Right renal cortex interstitium (tissue), 3 donors: ENCODE results near the gene AMHR2. TPM values are rescaled to one million over a fixed set of nuclear protein-coding genes. Genes with fewer than 3 reads are reported as not detected.

Experiments used
- DNase-seq, 3 donors: peaks; one replicate each; pipeline ENCODE4 v3.0.0-alpha.2; 2013; ENCODE audit warnings: low read depth in 3 of 3, low spot score in 2 of 3
- polyA plus RNA-seq, 3 donors: library from polyadenylated mRNA; unstranded; fragments of 120-200 nt; gene quantifications; one replicate each; pipeline ENCODE4 v1.2.1, GENCODE V29; 2013; ENCODE audit not compliant: insufficient read length in 3 of 3

AMHR2 gene
- polyA plus RNA-seq, 3 donors = 0.13 to 0.39 (median 0.22) TPM

GRCh38 chr12:53476769-53477209, 53.1 kb downstream of the AMHR2 start:
- DNase-seq = no peak

DNA sequence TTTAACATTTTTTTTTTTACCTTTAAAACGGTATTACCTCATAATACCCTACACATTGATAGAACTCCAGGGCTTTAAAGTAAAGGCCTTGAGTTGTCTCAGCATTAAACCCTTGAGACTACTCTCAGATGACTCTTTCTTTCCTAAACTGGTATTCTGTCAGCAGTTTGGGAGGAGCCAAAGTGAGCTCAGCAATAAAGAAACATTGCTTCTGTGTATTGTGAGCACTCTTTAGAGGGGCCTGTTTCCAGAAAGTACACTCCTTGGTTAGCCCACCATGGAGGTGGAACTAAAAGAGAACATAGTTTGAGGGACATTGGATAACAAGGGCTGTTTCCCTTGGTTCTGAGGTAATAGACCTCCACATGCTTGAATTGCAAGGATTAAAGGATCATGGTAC, 55.2 kb downstream of the AMHR2 start:
- no peak for DNase-seq

DNA sequence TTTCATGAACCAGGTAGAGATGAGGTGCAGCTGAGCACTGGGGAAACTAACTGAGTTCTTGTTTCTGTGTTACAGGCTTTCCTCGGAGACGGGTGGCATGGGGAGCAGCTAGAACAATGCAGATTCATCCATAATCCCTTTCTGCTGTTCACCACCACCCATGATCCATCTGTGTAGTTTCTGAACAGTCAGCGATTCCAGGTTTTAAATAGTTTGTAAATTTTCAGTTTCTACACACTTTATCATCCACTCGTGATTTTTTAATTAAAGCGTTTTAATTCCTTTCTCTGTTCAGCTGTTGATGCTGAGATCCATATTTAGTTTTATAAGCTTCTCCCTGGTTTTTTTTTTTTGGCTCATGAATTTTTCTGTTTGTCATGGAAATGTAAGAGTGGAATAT, 55.7 kb downstream of the AMHR2 start:
- DNase-seq = no peak

DNA sequence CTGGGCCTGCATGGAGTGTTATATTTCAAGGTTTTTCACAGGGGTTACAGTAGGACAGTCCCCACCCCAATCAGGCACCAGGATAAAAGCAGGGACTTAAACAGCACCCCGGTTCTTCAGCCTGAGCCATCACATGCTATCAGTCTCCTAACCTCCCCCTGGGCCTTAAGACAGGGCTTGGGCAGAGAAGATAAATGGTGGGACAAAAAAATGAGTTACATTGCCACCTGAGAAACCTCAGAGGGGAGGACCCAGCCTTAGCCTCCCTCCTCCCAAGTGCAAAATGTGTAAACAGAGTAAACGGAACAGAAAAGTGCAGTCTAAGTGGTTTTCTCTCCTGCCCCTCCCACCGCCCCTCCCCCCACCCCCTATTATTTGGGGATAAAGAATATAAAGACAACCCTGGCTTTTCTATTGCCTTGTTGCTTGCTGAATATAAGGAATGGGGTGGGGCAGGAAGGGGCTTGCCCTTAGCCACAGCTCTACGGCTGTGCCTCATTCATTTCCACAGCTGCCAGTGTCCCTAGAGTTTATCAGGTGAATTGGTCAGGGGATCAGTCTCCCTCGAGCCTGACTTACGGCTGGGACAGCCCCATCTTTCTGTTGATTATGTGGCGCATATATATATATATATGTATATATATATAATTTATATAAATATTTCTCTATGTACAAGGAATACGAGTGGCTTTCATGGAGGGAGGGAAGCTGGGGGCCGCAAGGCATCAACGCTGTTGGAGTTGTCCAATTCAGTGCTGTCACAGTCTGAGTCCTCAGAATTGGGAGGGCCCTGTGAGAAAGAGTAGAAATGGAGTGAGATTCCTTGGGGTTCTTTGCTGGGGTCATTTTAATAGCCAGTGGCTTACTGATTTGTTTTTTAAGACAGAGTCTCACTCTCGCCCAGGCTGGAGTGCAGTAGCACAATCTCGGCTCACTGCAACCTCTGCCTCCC, 57.1 kb downstream of the AMHR2 start:
- DNase-seq = no peak

Other genes starting within 250 kb of the AMHR2 start
- 10 to 100 TPM; 75.1 to 81.8 (median 78.8) TPM for gene ZNF740, start 243.1 kb upstream of the AMHR2 start, polyA plus RNA-seq
- 10 to 100 TPM; 28.9 to 34.0 (median 31.1) TPM for gene CSAD, start 242.9 kb upstream of the AMHR2 start, polyA plus RNA-seq
- gene ITGB7, start 216.6 kb upstream of the AMHR2 start, polyA plus RNA-seq = 1 to 10 TPM in 1 of 3 donors, under 1 TPM in 2; 0.88 to 1.3 (median 0.96) TPM
- 10 to 100 TPM; 28.1 to 33.5 (median 32.3) TPM for gene RARG, start 191.6 kb upstream of the AMHR2 start, polyA plus RNA-seq
- 1 to 10 TPM; 8.0 to 9.4 (median 9.4) TPM for gene ESPL1, start 155.6 kb upstream of the AMHR2 start, polyA plus RNA-seq
- 100 to 1,000 TPM; 817 to 897 (median 885) TPM for gene PFDN5, start 128.3 kb upstream of the AMHR2 start, polyA plus RNA-seq
- gene MYG1, start 124.2 kb upstream of the AMHR2 start, polyA plus RNA-seq = 10 to 100 TPM; 47.2 to 53.6 (median 48.8) TPM
- gene AAAS, start 102.2 kb upstream of the AMHR2 start, polyA plus RNA-seq = 10 to 100 TPM; 69.0 to 85.4 (median 72.3) TPM
- gene SP7, start 87.5 kb upstream of the AMHR2 start, polyA plus RNA-seq = under 1 TPM; 0.10 to 0.32 (median 0.16) TPM
- 10 to 100 TPM; 76.7 to 81.0 (median 77.6) TPM for gene SP1, start 43.7 kb upstream of the AMHR2 start, polyA plus RNA-seq
- gene PRR13, start 17.9 kb downstream of the AMHR2 start, polyA plus RNA-seq = 100 to 1,000 TPM; 189 to 212 (median 200) TPM
- 1,000 to 10,000 TPM; 1,108 to 1,139 (median 1,109) TPM for gene PCBP2, start 28.2 kb downstream of the AMHR2 start, polyA plus RNA-seq
- gene MAP3K12, start 75.6 kb downstream of the AMHR2 start, polyA plus RNA-seq = 10 to 100 TPM; 18.3 to 21.3 (median 19.6) TPM
- gene TARBP2, start 77.4 kb downstream of the AMHR2 start, polyA plus RNA-seq = 10 to 100 TPM; 40.0 to 44.5 (median 42.7) TPM
- 1 to 10 TPM in 1 of 3 donors, under 1 TPM in 2; 0.40 to 1.4 (median 0.61) TPM for gene NPFF, start 83.6 kb downstream of the AMHR2 start, polyA plus RNA-seq
- 10 to 100 TPM; 38.8 to 47.9 (median 39.0) TPM for gene ATF7, start 202.5 kb downstream of the AMHR2 start, polyA plus RNA-seq